Measurements from ENCODE around the gene HIBCH.

DNA sequence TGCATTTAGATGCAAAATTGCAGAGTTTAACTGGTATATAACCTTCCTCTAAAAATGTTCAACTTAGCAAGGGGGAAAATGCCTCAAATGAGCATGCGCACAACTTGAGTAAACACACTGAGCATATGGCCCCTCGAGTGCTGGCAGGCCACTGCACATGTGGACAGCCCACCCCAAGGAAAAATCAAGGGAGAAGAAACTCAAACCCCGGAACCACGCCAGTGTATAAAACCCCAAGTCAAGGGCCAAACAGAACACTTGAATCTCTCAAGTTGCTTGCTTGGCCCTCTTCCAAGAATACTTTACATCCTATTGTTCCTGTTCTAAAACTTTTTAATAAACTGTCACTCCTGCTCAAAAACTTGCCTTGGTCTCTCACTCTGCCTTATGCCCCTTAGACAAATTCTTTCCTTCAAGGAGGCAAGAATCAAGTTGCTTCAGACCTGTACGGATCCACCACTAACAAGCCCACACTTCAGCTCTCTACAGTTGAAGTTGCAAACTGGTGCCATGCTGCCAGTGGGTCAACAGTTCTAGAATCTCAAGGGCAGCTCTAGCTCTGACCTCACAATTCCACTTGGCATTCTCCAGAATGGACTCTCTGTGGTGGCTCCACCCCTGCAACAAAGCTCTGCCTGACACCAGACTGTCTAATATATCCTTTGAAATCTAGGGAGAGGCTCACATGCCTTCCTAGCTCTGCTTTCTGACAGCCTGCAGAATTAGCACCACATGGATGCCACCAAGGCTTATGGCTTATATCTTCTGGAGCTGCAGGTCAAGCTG, 38.9 kb downstream of the HIBCH start:
- TF ChIP-seq, protein P1, sequence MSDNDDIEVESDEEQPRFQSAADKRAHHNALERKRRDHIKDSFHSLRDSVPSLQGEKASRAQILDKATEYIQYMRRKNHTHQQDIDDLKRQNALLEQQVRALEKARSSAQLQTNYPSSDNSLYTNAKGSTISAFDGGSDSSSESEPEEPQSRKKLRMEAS (IDR thresholded peaks at IDR 0.05), result no peak
- no peak for TF ChIP-seq REST (IDR thresholded peaks at IDR 0.05; ENCODE audit: low read depth)
- TF ChIP-seq CEBPB (IDR thresholded peaks at IDR 0.05), result no peak
- TF ChIP-seq, protein P2, sequence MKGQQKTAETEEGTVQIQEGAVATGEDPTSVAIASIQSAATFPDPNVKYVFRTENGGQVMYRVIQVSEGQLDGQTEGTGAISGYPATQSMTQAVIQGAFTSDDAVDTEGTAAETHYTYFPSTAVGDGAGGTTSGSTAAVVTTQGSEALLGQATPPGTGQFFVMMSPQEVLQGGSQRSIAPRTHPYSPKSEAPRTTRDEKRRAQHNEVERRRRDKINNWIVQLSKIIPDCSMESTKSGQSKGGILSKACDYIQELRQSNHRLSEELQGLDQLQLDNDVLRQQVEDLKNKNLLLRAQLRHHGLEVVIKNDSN (IDR thresholded peaks at IDR 0.05), result no peak
- TF ChIP-seq TAF1 (IDR thresholded peaks at IDR 0.05; ENCODE audit: low read depth), result no peak
- TF ChIP-seq NFIC (IDR thresholded peaks at IDR 0.05), result no peak
- TF ChIP-seq EP300 (IDR thresholded peaks at IDR 0.05; ENCODE audit: borderline replicate concordance), result no peak
- no peak for TF ChIP-seq EGR1 (IDR thresholded peaks at IDR 0.05)
- no peak for TF ChIP-seq TEAD4 (IDR thresholded peaks at IDR 0.05)
- TF ChIP-seq YY1 (IDR thresholded peaks at IDR 0.05; ENCODE audit: low read depth), result no peak
- no peak for TF ChIP-seq ZBTB7A (IDR thresholded peaks at IDR 0.05; ENCODE audit: low read depth)
- TF ChIP-seq CREB1 (IDR thresholded peaks at IDR 0.05; ENCODE audit: low read depth), result no peak
